Neural progenitor cell (in vitro differentiated cells): ENCODE measurements around the gene PTGER3. TPM values are rescaled to one million over a fixed set of nuclear protein-coding genes. Genes with fewer than 3 reads are reported as not detected.
A peak's percentile ranks its signal among the peaks of the same experiment; 100 is the strongest.

Experiments used
- DNase-seq: peaks from one replicate; pipeline ENCODE4 v3.0.0-alpha.2; 2016; ENCODE audit warnings: low spot score
- H2AFZ ChIP-seq: fragments of 200-600 bp; sonication (generic); replicated peaks from 2 replicates; pipeline ENCODE4 v1.6.1; 2016; ENCODE audit warnings: antibody characterized with exemption
- H3F3A ChIP-seq: fragments of 200-600 bp; sonication (generic); 2 replicates; pipeline ENCODE4 v1.6.1; 2016; ENCODE audit warnings: antibody characterized with exemption, low read depth
- H3K27ac ChIP-seq: fragments of 200-600 bp; sonication (generic); 2 replicates; pipeline ENCODE4 v1.5.1; 2016; ENCODE audit warnings: mild to moderate bottlenecking
- H3K27me3 ChIP-seq: fragments of 200-600 bp; sonication (generic); 2 replicates; pipeline ENCODE4 v1.6.1; 2016; ENCODE audit warnings: mild to moderate bottlenecking, moderate library complexity
- H3K36me3 ChIP-seq: fragments of 200-600 bp; sonication (generic); 2 replicates; pipeline ENCODE4 v1.5.1; 2016
- H3K4me1 ChIP-seq: fragments of 200-600 bp; sonication (generic); 2 replicates; pipeline ENCODE4 v1.6.1; 2016; ENCODE audit warnings: mixed run types
- H3K4me2 ChIP-seq: fragments of 200-600 bp; sonication (generic); 2 replicates; pipeline ENCODE4 v1.6.1; 2016
- H3K4me3 ChIP-seq: fragments of 200-600 bp; sonication (generic); 2 replicates; pipeline ENCODE4 v1.5.1; 2016
- H3K79me2 ChIP-seq: fragments of 200-600 bp; sonication (generic); 2 replicates; pipeline ENCODE4 v1.6.1; 2016; ENCODE audit warnings: low read depth
- H3K9ac ChIP-seq: fragments of 200-600 bp; sonication (generic); 2 replicates; pipeline ENCODE4 v1.6.1; 2016
- H3K9me3 ChIP-seq: fragments of 200-600 bp; sonication (generic); 2 replicates; pipeline ENCODE4 v1.5.1; 2016; ENCODE audit warnings: low read depth
- H4K20me1 ChIP-seq: fragments of 200-600 bp; sonication (generic); 2 replicates; pipeline ENCODE4 v1.6.1; 2016; ENCODE audit warnings: low read depth
- H3K27ac Mint-ChIP-seq: 3 replicates; pipeline ENCODE4 v1.8.0; 2021; ENCODE audit warnings: mixed read lengths
- H3K27me3 Mint-ChIP-seq: 2 replicates; pipeline ENCODE4 v1.8.0; 2022; ENCODE audit warnings: low read depth, mild to moderate bottlenecking, inconsistent platforms, moderate library complexity, mixed read lengths; ENCODE audit not compliant: insufficient read depth
- H3K36me3 Mint-ChIP-seq: 3 replicates; pipeline ENCODE4 v1.8.0; 2021; ENCODE audit warnings: mixed read lengths
- H3K4me1 Mint-ChIP-seq: 3 replicates; pipeline ENCODE4 v1.8.0; 2021; ENCODE audit warnings: mixed read lengths
- H3K4me3 Mint-ChIP-seq: 3 replicates; pipeline ENCODE4 v1.8.0; 2021; ENCODE audit warnings: mild to moderate bottlenecking, moderate library complexity, mixed read lengths
- H3K9me3 Mint-ChIP-seq: 3 replicates; pipeline ENCODE4 v1.8.0; 2020; ENCODE audit warnings: mixed read lengths
- CTCF ChIP-seq: fragments of 200-600 bp; sonication (generic); IDR thresholded peaks from 2 replicates; pipeline ENCODE4 v1.5.1; 2017; ENCODE audit warnings: antibody characterized with exemption, mild to moderate bottlenecking
- EZH2 ChIP-seq: fragments of 200-600 bp; sonication (generic); IDR thresholded peaks from 2 replicates; pipeline ENCODE4 v1.6.1; 2017; ENCODE audit warnings: antibody characterized with exemption, mild to moderate bottlenecking, moderate library complexity
- EZH2phosphoT487 ChIP-seq: fragments of 200-600 bp; sonication (generic); IDR thresholded peaks from 2 replicates; pipeline ENCODE4 v1.6.1; 2017; ENCODE audit warnings: antibody characterized with exemption
- total RNA-seq: library from RNA; depleted of rRNA; stranded (reverse); fragments of >200 nt; gene quantifications from 2 replicates; pipeline ENCODE4 v1.2.3, GENCODE V29; 2015; ENCODE audit warnings: low replicate concordance

PTGER3 gene
- total RNA-seq, 1 donor from 2014 or later = 0.09 TPM

- peaks cover 12% of the 10 kb centered on the region for H3K27me3 Mint-ChIP-seq
- TF ChIP-seq CTCF = no peak
- TF ChIP-seq EZH2 = no peak
- TF ChIP-seq EZH2phosphoT487 = no peak
- Histone ChIP-seq H3K4me2 (no peak overlapping the region), H3K79me2 (no peaks in the 10 kb centered on the region), H3K9ac (no peak overlapping the region), H3K36me3 (no peaks in the 10 kb centered on the region), H3F3A (no peaks in the 10 kb centered on the region), H3K27me3 (peaks cover 18% of the 10 kb centered on the region), H3K4me3 (no peak overlapping the region), H3K9me3 (no peaks in the 10 kb centered on the region), H2AFZ (no peak overlapping the region), H3K4me1 (no peaks in the 10 kb centered on the region), H3K27ac (no peak overlapping the region), H4K20me1 (no peaks in the 10 kb centered on the region)
- no peak overlapping the region for H3K4me3 Mint-ChIP-seq
- H3K9me3 Mint-ChIP-seq = no peaks in the 10 kb centered on the region
- peaks cover 1% of the 10 kb centered on the region for H3K4me1 Mint-ChIP-seq
- no peak for DNase-seq
- no peaks in the 10 kb centered on the region for H3K36me3 Mint-ChIP-seq
- H3K27ac Mint-ChIP-seq = no peak overlapping the region
Measured at GRCh38 chr1:71053146-71053545, 5.5 kb upstream of the PTGER3 start.

GRCh38 chr1:71049951-71050598, 2.5 kb upstream of the PTGER3 start:
- H3K27ac ChIP-seq = no peak overlapping the region
- H3K4me2 ChIP-seq = no peak overlapping the region
- H3K36me3 ChIP-seq = no peaks in the 10 kb centered on the region
- no peaks in the 10 kb centered on the region for H3K4me1 ChIP-seq
- H3K4me3 Mint-ChIP-seq = no peak overlapping the region
- no peaks in the 10 kb centered on the region for H3K9me3 Mint-ChIP-seq
- H3K9me3 ChIP-seq = no peaks in the 10 kb centered on the region
- peaks cover 2% of the 10 kb centered on the region for H3K36me3 Mint-ChIP-seq
- H3K27me3 ChIP-seq = peaks cover 45% of the 10 kb centered on the region
- no peak overlapping the region for H3K9ac ChIP-seq
- no peak overlapping the region for H2AFZ ChIP-seq
- H3K4me1 Mint-ChIP-seq = peaks cover 4% of the 10 kb centered on the region
- H3K27ac Mint-ChIP-seq = no peak overlapping the region
- H4K20me1 ChIP-seq = no peaks in the 10 kb centered on the region
- TF ChIP-seq EZH2phosphoT487 (no peak), EZH2 (no peak), CTCF (peak; percentile 81)
- H3K79me2 ChIP-seq = no peaks in the 10 kb centered on the region
- H3F3A ChIP-seq = no peaks in the 10 kb centered on the region
- DNase-seq = peak; percentile 75
- peaks cover 23% of the 10 kb centered on the region for H3K27me3 Mint-ChIP-seq
- H3K4me3 ChIP-seq = no peak overlapping the region

GRCh38 chr1:71046891-71047634, 553 bp downstream of the PTGER3 start:
- Histone ChIP-seq H3K9ac (no peak overlapping the region), H3K27me3 (peaks cover 45% of the 10 kb centered on the region), H3K4me2 (peak overlapping the region; percentile 80), H4K20me1 (no peaks in the 10 kb centered on the region), H2AFZ (peak overlapping the region; percentile 82), H3F3A (no peaks in the 10 kb centered on the region), H3K9me3 (no peaks in the 10 kb centered on the region), H3K4me3 (peak overlapping the region; percentile 59), H3K27ac (no peak overlapping the region), H3K4me1 (no peaks in the 10 kb centered on the region), H3K79me2 (no peaks in the 10 kb centered on the region), H3K36me3 (no peaks in the 10 kb centered on the region)
- peak overlapping the region; percentile 84 for H3K4me3 Mint-ChIP-seq
- no peaks in the 10 kb centered on the region for H3K9me3 Mint-ChIP-seq
- no peak overlapping the region for H3K27ac Mint-ChIP-seq
- H3K27me3 Mint-ChIP-seq = peaks cover 20% of the 10 kb centered on the region
- DNase-seq = peak; percentile 6
- H3K36me3 Mint-ChIP-seq = peaks cover 2% of the 10 kb centered on the region
- peak; percentile 54 for TF ChIP-seq EZH2phosphoT487
- TF ChIP-seq EZH2 = peak; percentile 51
- no peak for TF ChIP-seq CTCF
- H3K4me1 Mint-ChIP-seq = peaks cover 4% of the 10 kb centered on the region
